Neuron (in vitro differentiated cells): ENCODE results near the gene U2AF2.

Experiments used
- H2AFZ ChIP-seq: one replicate; pipeline ENCODE4 v1.6.1; 2013; ENCODE audit warnings: low read depth, mild to moderate bottlenecking, inconsistent platforms, low read length, moderate library complexity
- H3K27me3 ChIP-seq: one replicate; pipeline ENCODE4 v1.6.1; 2013; ENCODE audit warnings: low read length; ENCODE audit not compliant: insufficient read depth
- H3K36me3 ChIP-seq: one replicate; pipeline ENCODE4 v1.6.1; 2013; ENCODE audit warnings: low read length; ENCODE audit not compliant: insufficient read depth
- H3K4me1 ChIP-seq: one replicate; pipeline ENCODE4 v1.6.1; 2013; ENCODE audit warnings: low read length; ENCODE audit not compliant: insufficient read depth
- H3K4me3 ChIP-seq: 2 replicates; pipeline ENCODE4 v1.5.1; 2013; ENCODE audit warnings: mild to moderate bottlenecking, low read length, moderate library complexity
- H3K9me3 ChIP-seq: one replicate; pipeline ENCODE4 v1.6.1; 2013; ENCODE audit warnings: low read length

U2AF2 gene

GRCh38 chr19:55673465-55673864 lies 18.6 kb downstream of the U2AF2 start:
- no peak overlapping the region for H3K4me3 ChIP-seq
- H3K9me3 ChIP-seq: no peaks in the 10 kb centered on the region
- peaks cover 22% of the 10 kb centered on the region for H3K4me1 ChIP-seq
- H3K36me3 ChIP-seq: peaks cover 47% of the 10 kb centered on the region
- no peak overlapping the region for H2AFZ ChIP-seq
- no peaks in the 10 kb centered on the region for H3K27me3 ChIP-seq

- peaks cover 22% of the 10 kb centered on the region for H3K4me1 ChIP-seq
- H3K9me3 ChIP-seq: no peaks in the 10 kb centered on the region
- peaks cover 46% of the 10 kb centered on the region for H3K36me3 ChIP-seq
- H3K4me3 ChIP-seq: no peak overlapping the region
- H2AFZ ChIP-seq: no peak overlapping the region
- H3K27me3 ChIP-seq: no peaks in the 10 kb centered on the region
Measured at GRCh38 chr19:55673889-55674288, 19.1 kb downstream of the U2AF2 start.

- Histone ChIP-seq H2AFZ (no peak overlapping the region), H3K9me3 (no peaks in the 10 kb centered on the region), H3K36me3 (peaks cover 46% of the 10 kb centered on the region), H3K4me3 (peak overlapping the region; percentile 80), H3K4me1 (peaks cover 22% of the 10 kb centered on the region), H3K27me3 (no peaks in the 10 kb centered on the region)
Measured at GRCh38 chr19:55674459-55674840, 19.6 kb downstream of the U2AF2 start.

GRCh38 chr19:55674841-55675660 lies 20.2 kb downstream of the U2AF2 start, which contains the start of gene EPN1:
Gene EPN1, plus strand, starts transcription at chr19:55675226. Its CDS starts 3,402 bp downstream, at chr19:55678628.
- peaks cover 22% of the 10 kb centered on the region for H3K4me1 ChIP-seq
- H3K36me3 ChIP-seq: peaks cover 46% of the 10 kb centered on the region
- H3K27me3 ChIP-seq: no peaks in the 10 kb centered on the region
- peak within 1 kb of the TSS; percentile 80 for H3K4me3 ChIP-seq
- peak within 1 kb of the TSS; percentile 3 for H2AFZ ChIP-seq
- H3K9me3 ChIP-seq: no peaks in the 10 kb centered on the region

GRCh38 chr19:55675661-55676354 lies 21.0 kb downstream of the U2AF2 start:
- Histone ChIP-seq H3K4me3 (peak overlapping the region; percentile 80), H3K4me1 (peaks cover 22% of the 10 kb centered on the region), H3K9me3 (no peaks in the 10 kb centered on the region), H2AFZ (no peak overlapping the region), H3K27me3 (no peaks in the 10 kb centered on the region), H3K36me3 (peaks cover 46% of the 10 kb centered on the region)

GRCh38 chr19:55676383-55676782 lies 21.5 kb downstream of the U2AF2 start:
- Histone ChIP-seq H3K9me3 (no peaks in the 10 kb centered on the region), H2AFZ (no peak overlapping the region), H3K4me1 (peaks cover 22% of the 10 kb centered on the region), H3K4me3 (peak overlapping the region; percentile 80), H3K36me3 (peaks cover 47% of the 10 kb centered on the region), H3K27me3 (no peaks in the 10 kb centered on the region)

- Histone ChIP-seq H3K4me3 (peak overlapping the region; percentile 80), H3K9me3 (no peaks in the 10 kb centered on the region), H3K36me3 (peaks cover 45% of the 10 kb centered on the region), H3K27me3 (no peaks in the 10 kb centered on the region), H3K4me1 (peaks cover 22% of the 10 kb centered on the region), H2AFZ (no peak overlapping the region)
Measured at GRCh38 chr19:55676889-55677505, 22.2 kb downstream of the U2AF2 start.

- H3K36me3 ChIP-seq: peaks cover 50% of the 10 kb centered on the region
- H3K4me3 ChIP-seq: no peak overlapping the region
- no peak overlapping the region for H2AFZ ChIP-seq
- H3K27me3 ChIP-seq: no peaks in the 10 kb centered on the region
- no peaks in the 10 kb centered on the region for H3K9me3 ChIP-seq
- H3K4me1 ChIP-seq: peaks cover 22% of the 10 kb centered on the region
Measured at GRCh38 chr19:55677572-55678028, 22.8 kb downstream of the U2AF2 start.

GRCh38 chr19:55678121-55678671 lies 23.4 kb downstream of the U2AF2 start:
- Histone ChIP-seq H2AFZ (no peak overlapping the region), H3K27me3 (no peaks in the 10 kb centered on the region), H3K9me3 (no peaks in the 10 kb centered on the region), H3K4me1 (peaks cover 20% of the 10 kb centered on the region), H3K36me3 (peaks cover 50% of the 10 kb centered on the region), H3K4me3 (no peak overlapping the region)

- Histone ChIP-seq H2AFZ (no peak overlapping the region), H3K4me3 (no peak overlapping the region), H3K4me1 (peaks cover 9% of the 10 kb centered on the region), H3K27me3 (no peaks in the 10 kb centered on the region), H3K36me3 (peaks cover 54% of the 10 kb centered on the region), H3K9me3 (no peaks in the 10 kb centered on the region)
Measured at GRCh38 chr19:55679343-55680257, 24.8 kb downstream of the U2AF2 start.

GRCh38 chr19:55680339-55681130 lies 25.7 kb downstream of the U2AF2 start:
- no peak overlapping the region for H2AFZ ChIP-seq
- peaks cover 9% of the 10 kb centered on the region for H3K4me1 ChIP-seq
- H3K9me3 ChIP-seq: no peaks in the 10 kb centered on the region
- peaks cover 63% of the 10 kb centered on the region for H3K36me3 ChIP-seq
- no peaks in the 10 kb centered on the region for H3K27me3 ChIP-seq
- H3K4me3 ChIP-seq: no peak overlapping the region
